GM12801 (cell line): ENCODE data around the gene ARL2BP.
A peak's percentile ranks its signal among the peaks of the same experiment; 100 is the strongest.

Experiments
- CTCF ChIP-seq: IDR thresholded peaks from one replicate; pipeline ENCODE4 v1.5.1; 2011; ENCODE audit warnings: control low read depth; ENCODE audit not compliant: insufficient read length; ENCODE audit errors: extremely low read depth

Gene ARL2BP

DNA sequence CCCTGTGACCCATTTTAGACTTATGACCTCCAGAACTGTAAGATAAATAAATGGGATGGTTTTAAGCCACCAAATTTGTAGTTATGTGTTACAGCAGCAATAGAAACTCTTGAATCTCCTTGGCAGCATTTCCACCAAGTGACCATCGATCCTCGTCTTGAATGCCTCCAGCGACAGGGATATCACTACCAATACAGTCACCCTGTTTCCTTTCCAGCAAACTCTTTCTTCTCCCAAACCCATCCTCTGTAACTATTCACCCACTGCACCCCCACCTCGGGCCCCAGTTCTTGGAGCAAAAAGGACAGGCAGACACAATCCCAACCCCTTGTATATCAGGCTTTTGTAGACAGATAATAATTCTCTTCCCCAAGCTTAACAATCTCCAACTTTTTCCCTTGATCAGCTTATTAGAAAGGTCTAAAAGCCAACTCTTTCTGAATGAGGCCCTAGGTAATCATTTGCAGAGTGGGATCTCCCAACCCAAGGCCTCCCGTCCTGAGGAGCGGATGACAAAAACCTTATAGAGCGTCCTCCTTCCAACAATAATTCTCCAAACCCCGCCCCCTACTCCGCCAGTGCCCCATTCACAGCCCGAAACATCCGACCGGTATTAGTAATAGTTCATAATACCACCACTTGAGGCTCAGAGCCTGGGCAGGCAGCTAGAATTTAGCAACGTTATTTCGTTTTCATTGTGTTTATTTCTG is 54.1 kb downstream of the ARL2BP start:
- no peak for TF ChIP-seq CTCF

GRCh38 chr16:57299719-57300386 is 54.8 kb downstream of the ARL2BP start:
- TF ChIP-seq CTCF: no peak

- TF ChIP-seq CTCF: peak; percentile 61
These were observed 55.5 kb downstream of the ARL2BP start for GRCh38 chr16:57300387-57301125.

GRCh38 chr16:57301126-57301817 is 56.2 kb downstream of the ARL2BP start:
- TF ChIP-seq CTCF: no peak
